GM12872 (cell line): ENCODE results near the gene RNF10.

Experiments used
- CTCF ChIP-seq: IDR thresholded peaks from 3 replicates; pipeline ENCODE4 v1.5.1; 2011; ENCODE audit warnings: low read depth, mild to moderate bottlenecking, low read length, moderate library complexity; ENCODE audit not compliant: insufficient read depth

Gene RNF10

GRCh38 chr12:120544691-120545090 is 10.5 kb downstream of the RNF10 start:
- TF ChIP-seq CTCF = no peak

GRCh38 chr12:120546050-120546386 is 11.9 kb downstream of the RNF10 start:
- no peak for TF ChIP-seq CTCF

GRCh38 chr12:120554678-120555077 is 20.5 kb downstream of the RNF10 start:
- no peak for TF ChIP-seq CTCF

- TF ChIP-seq CTCF = no peak
Observed at GRCh38 chr12:120557589-120557988, 23.4 kb downstream of the RNF10 start.

GRCh38 chr12:120562906-120563305 is 28.8 kb downstream of the RNF10 start:
- no peak for TF ChIP-seq CTCF

- no peak for TF ChIP-seq CTCF
Observed at GRCh38 chr12:120563495-120563894, 29.3 kb downstream of the RNF10 start.

GRCh38 chr12:120571299-120571698 is 37.1 kb downstream of the RNF10 start:
- no peak for TF ChIP-seq CTCF

GRCh38 chr12:120573560-120573959 is 39.4 kb downstream of the RNF10 start:
- no peak for TF ChIP-seq CTCF
